A549 (cell line): ENCODE data around the gene NLRX1. TPM values are rescaled to one million over a fixed set of nuclear protein-coding genes. Genes with fewer than 3 reads are reported as not detected.
"Not testable (repeated sequence)": the region's sequence is repeated elsewhere in the genome, so short reads cannot be mapped to it uniquely, and the experiment has no call there.

Experiments used
- ATAC-seq, 2 experiments: fragments of 200-7000 bp in 1 of 2; fragments of >200 bp in 1 of 2; cut with Nextera tagmentation in 1 of 2; cut with Tn5 transposase in 1 of 2; 3 replicates each; pipeline versions ENCODE4 v1.8.0 to v1.9.1; 2018 to 2020; ENCODE audit warnings: mild to moderate bottlenecking in 1 of 2, moderate library complexity in 1 of 2
- CTCF ChIA-PET: fragments of 300-600 bp; sonication (Branson Sonifier 250); formaldehyde crosslinking; extraction: SDS; loops from one replicate; lab custom pipeline; 2021; ENCODE audit warnings: antibody characterized with exemption, inconsistent platforms; lab: Yijun Ruan, JAX
- POLR2A ChIA-PET: fragments of 350-600 bp; formaldehyde crosslinking; extraction: SDS; loops from one replicate; lab custom pipeline; 2021; ENCODE audit warnings: antibody characterized with exemption, inconsistent platforms; lab: Yijun Ruan, JAX
- DNase-seq, 2 experiments: peaks; one replicate each; pipeline versions ENCODE4 v3.0.0 to v3.0.0-alpha.2; 2011 to 2016; ENCODE audit warnings: low read depth in 1 of 2, low spot score in 1 of 2
- FAIRE-seq: peaks from 2 replicates; lab custom pipeline; 2011; peaks lifted over from hg19 to GRCh38; lab: Jason Lieb, UNC
- H3K27ac ChIP-seq, 2 experiments: fragments of >200 bp; sonication (Bioruptor Twin); formaldehyde crosslinking; 3 replicates each; pipeline ENCODE4 v1.5.1; 2016 to 2017
- H3K4me1 ChIP-seq: fragments of >200 bp; sonication (Bioruptor Twin); formaldehyde crosslinking; 3 replicates; pipeline ENCODE4 v1.6.1; 2016
- H3K4me2 ChIP-seq: fragments of >200 bp; sonication (Bioruptor Twin); formaldehyde crosslinking; 3 replicates; pipeline ENCODE4 v1.6.1; 2016
- H3K4me3 ChIP-seq: fragments of >200 bp; sonication (Bioruptor Twin); formaldehyde crosslinking; 3 replicates; pipeline ENCODE4 v1.5.1; 2016
- H3K9me3 ChIP-seq: fragments of >200 bp; sonication (Bioruptor Twin); formaldehyde crosslinking; 3 replicates; pipeline ENCODE4 v1.6.1; 2016
- CBX8 ChIP-seq: fragments of 200-600 bp; sonication (generic); IDR thresholded peaks from 2 replicates; pipeline ENCODE4 v1.6.1; 2016
- CHD2 ChIP-seq: fragments of 150-350 bp; IDR thresholded peaks from 2 replicates; pipeline ENCODE4 v1.6.1; 2014; ENCODE audit warnings: low read length; ENCODE audit not compliant: partially characterized antibody
- EHF ChIP-seq: fragments of 250-450 bp; sonication (Bioruptor Pico); IDR thresholded peaks from 2 replicates; pipeline ENCODE4 v1.5.0; 2020; ENCODE audit warnings: mild to moderate bottlenecking
- ELK1 ChIP-seq: fragments of 150-350 bp; IDR thresholded peaks from 2 replicates; pipeline ENCODE4 v1.6.1; 2014; ENCODE audit warnings: low read depth, mild to moderate bottlenecking, low read length
- ESRRA ChIP-seq: fragments of 150-350 bp; IDR thresholded peaks from 2 replicates; pipeline ENCODE4 v1.6.1; 2014; ENCODE audit warnings: mild to moderate bottlenecking, low read length, borderline replicate concordance
- HDAC2 ChIP-seq: fragments of 200-600 bp; sonication (generic); IDR thresholded peaks from 2 replicates; pipeline ENCODE4 v1.6.1; 2016
- HES2 ChIP-seq: fragments of >200 bp; sonication (Bioruptor Twin); formaldehyde crosslinking; IDR thresholded peaks from 2 replicates; pipeline ENCODE4 v1.6.1; 2016
- HOXA7 ChIP-seq: fragments of 250-450 bp; sonication (Bioruptor Pico); IDR thresholded peaks from 2 replicates; pipeline ENCODE4 v1.5.0; 2020; ENCODE audit warnings: mild to moderate bottlenecking, moderate library complexity
- JUN ChIP-seq, 2 experiments: fragments of >200 bp; sonication (Bioruptor Twin); formaldehyde crosslinking; IDR thresholded peaks; 2 replicates in 1 of 2; 3 replicates in 1 of 2; pipeline ENCODE4 v1.6.1; 2016 to 2017
- NFE2L2 ChIP-seq: fragments of 150-350 bp; conservative IDR thresholded peaks from 2 replicates; pipeline ENCODE4 v1.6.1; 2014; ENCODE audit warnings: low read length
- NR3C1 ChIP-seq: fragments of >200 bp; sonication (Bioruptor Twin); formaldehyde crosslinking; IDR thresholded peaks from 3 replicates; pipeline ENCODE4 v1.6.1; 2017
- PBX3 ChIP-seq: IDR thresholded peaks from 2 replicates; pipeline ENCODE4 v1.6.1; 2012
- POLR2AphosphoS2 ChIP-seq: conservative IDR thresholded peaks from 2 replicates; pipeline ENCODE4 v1.6.1; 2012; ENCODE audit warnings: low read length, improper control_type of control experiment, inconsistent platforms
- RAD21 ChIP-seq, 2 experiments: fragments of >200 bp in 1 of 2; sonication (Bioruptor Twin) in 1 of 2; formaldehyde crosslinking in 1 of 2; IDR thresholded peaks in 1 of 2; conservative IDR thresholded peaks in 1 of 2; 2 replicates in 1 of 2; 3 replicates in 1 of 2; pipeline ENCODE4 v1.6.1; 2012 to 2018; ENCODE audit warnings: inconsistent platforms in 1 of 2
- RARB ChIP-seq: fragments of 250-450 bp; sonication (Bioruptor Pico); IDR thresholded peaks from 2 replicates; pipeline ENCODE4 v1.8.0; 2021; ENCODE audit warnings: mild to moderate bottlenecking, moderate library complexity
- RFX5 ChIP-seq: fragments of 450-650 bp; IDR thresholded peaks from 2 replicates; pipeline ENCODE4 v1.7.1; 2014; ENCODE audit warnings: antibody characterized with exemption, mild to moderate bottlenecking, moderate library complexity
- ZC3H11A ChIP-seq: fragments of 450-650 bp; IDR thresholded peaks from 2 replicates; pipeline ENCODE4 v1.6.1; 2014; ENCODE audit warnings: antibody characterized with exemption, mild to moderate bottlenecking
- WGBS: methylation state at CpG from one replicate; pipeline ENCODE4 v1.1.6; 2017; ENCODE audit errors: missing lambda C conversion rate; 5-methylcytosine and 5-hydroxymethylcytosine counted together
- polyA plus RNA-seq, 4 experiments: library from polyadenylated mRNA; depleted of rRNA in 3 of 4; stranded (reverse); fragments of >200 nt; fragmentation: RNase III in 1 of 4; extraction: RNeasy Plus Mini Kit Qiagen cat#74134 plus additional on column Dnase treatment in 1 of 4; gene quantifications; 2 replicates in 3 of 4; 3 replicates in 1 of 4; pipeline ENCODE4 v1.2.3, GENCODE V29; 2011 to 2017

NLRX1 gene
- polyA plus RNA-seq, 2 of the 4 experiments (the other 2 are of a cell fraction): 8.4 to 8.5 TPM

GRCh38 chr11:119179342-119179741, 10.8 kb downstream of the NLRX1 start:
- ChIA-PET CTCF (interaction anchor here (0.8 to 2.2 kb wide), 2 partner anchors 10 to 17 kb away, joined by 4 to 7 read pairs; no protein-coding TSS in a partner anchor), POLR2A (no interaction called here)
- no peak for ATAC-seq
- 88% methylated on average over 6 of the region's 6 CpGs for WGBS
- Histone ChIP-seq H3K4me3 (no peak overlapping the region), H3K4me2 (no peak overlapping the region), H3K9me3 (no peaks in the 10 kb centered on the region), H3K27ac (no peak overlapping the region), H3K4me1 (no peaks in the 10 kb centered on the region)
- no peak for FAIRE-seq
- TF ChIP-seq NFE2L2 (no peak), RARB (no peak)
- DNase-seq: no peak

GRCh38 chr11:119179983-119180382, 11.5 kb downstream of the NLRX1 start:
- POLR2A ChIA-PET: no interaction called here
- Histone ChIP-seq H3K9me3 (no peaks in the 10 kb centered on the region), H3K27ac (no peak overlapping the region), H3K4me1 (0 out of 3 replicates have a peak, but pooled peaks cover 3% of the 10 kb centered on the region), H3K4me3 (no peak overlapping the region), H3K4me2 (no peak overlapping the region)
- no peak for FAIRE-seq
- CTCF ChIA-PET: interaction anchor here (0.7 to 1.2 kb wide), 4 partner anchors 10 to 144 kb away, joined by 3 to 4 read pairs (median 4); a partner anchor contains a TSS
- TF ChIP-seq NR3C1 (no peak), RARB (no peak), RAD21 (conservative IDR thresholded peaks at IDR 0.05 in 1 of 2, IDR thresholded peaks at IDR 0.05 in 1 of 2) (no peak), HDAC2 (no peak), HOXA7 (CRISPR knock-in tag) (no peak), POLR2AphosphoS2 (no peak), EHF (no peak), JUN (IDR thresholded peaks at IDR 0.05) (no peak), CHD2 (no peak), HES2 (no peak), RFX5 (no peak), ZC3H11A (no peak), PBX3 (no peak), CBX8 (no peak)
- no peak for DNase-seq
- ATAC-seq: no peak
- WGBS: 93% methylated on average over 5 of the region's 10 CpGs

GRCh38 chr11:119180729-119181676, 12.5 kb downstream of the NLRX1 start:
- no peaks in the 10 kb centered on the region for H3K9me3 ChIP-seq
- no peak overlapping the region for H3K4me2 ChIP-seq
- no peak for ATAC-seq
- H3K4me1 ChIP-seq: peaks cover 13% of the 10 kb centered on the region
- POLR2A ChIA-PET: no interaction called here
- no peak for TF ChIP-seq ZC3H11A
- TF ChIP-seq, all 56 proteins: peak for 0
- WGBS: 88% methylated on average over 6 of the region's 6 CpGs
- DNase-seq (no peak), FAIRE-seq (no peak)
- Histone ChIP-seq H3K27ac (no peak overlapping the region), H3K4me3 (no peak overlapping the region)
- CTCF ChIA-PET: interaction anchor here (0.7 to 1.5 kb wide), 5 partner anchors 10 to 143 kb away, joined by 3 to 6 read pairs (median 3); a partner anchor contains a TSS

- 0 out of 6 replicates have a peak, but pooled peaks of 1 of the 2 experiments have one; percentile 19 for ATAC-seq
- ChIA-PET CTCF (interaction anchor here (0.7 to 1.5 kb wide), 3 partner anchors 11 to 190 kb away, joined by 3 to 6 read pairs (median 4); no protein-coding TSS in a partner anchor), POLR2A (no interaction called here)
- H3K4me2 ChIP-seq: no peak overlapping the region
- DNase-seq: no peak
- H3K9me3 ChIP-seq: no peaks in the 10 kb centered on the region
- no peak for FAIRE-seq
- TF ChIP-seq ESRRA (no peak), ELK1 (no peak)
- no peak overlapping the region for H3K27ac ChIP-seq
- H3K4me3 ChIP-seq: no peak overlapping the region
- peaks cover 13% of the 10 kb centered on the region for H3K4me1 ChIP-seq
- 88% methylated on average over 7 of the region's 17 CpGs for WGBS
Observed at GRCh38 chr11:119181677-119182412, 13.3 kb downstream of the NLRX1 start.

GRCh38 chr11:119184399-119184798, 15.9 kb downstream of the NLRX1 start:
- H3K4me3 ChIP-seq, FAIRE-seq, H3K27ac ChIP-seq, ATAC-seq, H3K9me3 ChIP-seq, DNase-seq, H3K4me2 ChIP-seq: not testable (repeated sequence)
- POLR2A ChIA-PET: interaction anchor here (0.6 kb wide), 1 partner anchor 9 kb away, joined by 3 read pairs; no protein-coding TSS in a partner anchor
- H3K4me1 ChIP-seq: peaks cover 13% of the 10 kb centered on the region
- CTCF ChIA-PET: interaction anchor here (1.0 to 3.3 kb wide), 4 partner anchors 12 to 100 kb away, joined by 4 to 21 read pairs (median 5); partner anchors contain the start of gene NLRX1
- 77% methylated on average over 9 of the region's 9 CpGs for WGBS
